IPS DF 19.7 (cell line): ENCODE results near the gene TMSB15C.
"Not testable (repeated sequence)": the region's sequence is repeated elsewhere in the genome, so short reads cannot be mapped to it uniquely, and the experiment has no call there.

Experiments used
- DNase-seq: peaks from one replicate; pipeline ENCODE4 v3.0.0-alpha.2; 2013; ENCODE audit warnings: low read depth, low spot score

TMSB15C gene

DNA sequence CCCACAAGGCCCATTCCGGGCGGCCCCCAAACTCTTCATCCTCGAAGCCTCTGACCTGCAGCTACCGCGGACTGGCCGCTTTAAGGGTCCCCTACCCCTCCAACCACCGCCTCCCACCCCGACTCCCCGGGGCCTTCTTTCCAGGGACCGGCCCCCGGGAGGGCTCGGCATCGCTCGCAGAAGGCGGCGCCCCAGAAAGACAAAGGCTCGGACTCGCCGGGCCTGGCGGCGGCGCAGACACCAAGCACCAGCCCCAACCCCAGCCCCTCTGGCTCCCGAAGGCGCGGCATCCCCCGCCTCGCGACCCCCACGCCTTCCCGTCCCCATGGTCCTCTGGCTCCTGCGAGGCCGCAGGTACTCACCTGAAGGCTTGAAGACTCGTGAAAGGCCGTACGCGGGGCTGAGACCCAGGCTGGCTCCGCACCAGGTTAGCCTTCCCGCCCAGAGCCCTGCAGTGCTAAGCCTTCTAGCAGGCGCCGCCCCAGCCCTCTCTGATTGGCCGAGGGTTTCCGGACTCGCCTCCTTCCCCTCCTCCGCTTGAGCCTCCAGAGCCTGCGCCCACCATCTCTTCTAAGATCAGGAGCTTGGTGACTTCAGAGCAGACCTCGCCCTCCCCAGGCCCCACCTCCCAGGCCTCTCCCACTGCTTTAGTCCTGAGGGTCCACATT lies at the start of gene TMSB15C:
Gene TMSB15C, minus strand, starts transcription at position 459 of the 668 bp plus-strand sequence.
- DNase-seq = not testable (repeated sequence)

DNA sequence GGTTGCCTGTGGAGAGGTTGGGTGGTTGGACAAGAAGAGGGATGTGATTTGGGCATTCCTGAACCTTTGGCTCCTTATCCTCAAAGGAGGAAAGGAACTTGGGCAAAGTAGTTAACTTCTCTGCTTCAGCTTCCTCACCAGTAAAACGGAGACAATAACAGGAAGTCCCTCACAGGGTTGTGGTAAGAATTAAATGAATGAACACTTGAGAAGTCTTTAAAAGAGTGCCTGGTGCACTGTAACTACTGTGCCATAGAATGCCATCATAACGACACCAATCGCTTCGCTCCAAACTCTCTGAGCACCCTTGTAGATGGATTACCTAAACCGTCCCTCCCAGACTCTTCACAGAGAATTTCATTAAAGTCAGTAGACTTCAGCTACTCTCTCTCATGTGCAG lies 46.8 kb upstream of the TMSB15C start:
- DNase-seq = no peak

DNA sequence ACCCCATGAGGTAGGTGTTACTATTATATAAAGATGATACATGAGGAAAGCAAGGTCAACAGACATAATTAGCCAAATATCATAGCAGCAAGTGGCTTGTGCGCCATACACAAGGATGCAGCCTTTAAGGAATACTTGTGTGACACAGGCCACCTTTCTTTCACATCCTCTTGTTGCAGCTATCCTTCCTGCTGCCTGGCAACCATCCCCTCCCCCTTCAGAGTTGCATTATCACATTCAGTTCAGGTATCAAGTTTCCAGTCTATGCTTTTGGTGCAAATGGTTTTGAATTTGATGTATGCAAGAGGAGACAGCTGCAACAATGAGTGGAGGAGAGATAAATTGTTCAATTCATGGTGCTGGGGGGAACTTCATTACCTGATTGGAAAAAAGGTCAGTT lies 42.7 kb upstream of the TMSB15C start:
- no peak for DNase-seq

DNA sequence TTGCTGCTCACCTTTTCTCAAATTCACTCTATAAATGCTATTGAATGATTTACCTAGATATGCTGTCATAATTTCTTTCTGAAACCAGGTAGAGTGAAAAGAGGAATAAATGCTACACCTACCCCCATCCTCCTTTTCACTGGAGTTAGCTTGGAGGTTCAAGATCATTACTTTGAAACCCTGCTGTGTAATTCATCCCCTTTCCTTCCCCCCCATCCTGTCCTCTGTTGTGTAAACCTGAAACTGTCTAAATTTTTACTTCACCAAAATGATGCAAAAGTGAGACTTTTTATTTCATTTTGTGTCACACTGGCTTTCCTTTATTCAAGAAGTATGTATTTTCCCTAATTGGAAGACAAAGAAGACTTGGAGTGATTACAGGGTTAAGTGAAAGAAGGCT lies 41.7 kb upstream of the TMSB15C start:
- DNase-seq = no peak

DNA sequence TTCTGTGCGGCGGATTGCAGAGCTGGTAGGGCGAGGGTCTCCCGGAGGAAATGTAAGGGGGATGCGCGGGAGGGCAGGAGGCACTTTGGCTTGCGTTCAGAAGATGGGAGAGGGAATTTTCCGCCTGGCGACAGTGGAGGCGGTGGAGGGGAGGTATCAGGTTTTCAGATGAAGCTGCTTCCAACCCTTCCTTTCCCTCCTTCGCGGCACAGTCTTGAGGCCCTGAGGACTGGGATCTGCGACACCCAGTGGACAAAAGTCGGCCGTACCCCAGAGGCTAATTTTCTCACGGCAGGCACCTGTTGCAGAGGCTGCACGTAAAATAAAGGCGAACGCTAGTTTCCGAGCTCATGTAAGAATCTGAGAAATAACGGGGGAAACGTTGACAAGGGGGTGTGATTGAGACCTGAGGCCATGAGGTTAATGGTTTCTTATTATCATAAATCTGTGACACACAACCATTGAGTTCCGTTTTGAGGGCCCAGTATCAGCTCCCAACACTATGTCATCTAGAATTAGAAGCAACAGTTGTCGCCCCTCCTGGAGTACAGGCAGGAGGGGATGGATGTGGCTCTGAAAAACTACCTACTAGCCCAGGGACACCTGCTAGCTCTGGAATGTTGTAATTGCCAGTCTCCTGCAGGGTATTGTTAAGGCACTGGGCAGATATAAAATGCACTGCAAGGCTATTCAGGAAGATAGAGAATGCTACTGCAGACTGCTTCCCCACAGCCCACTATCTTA lies 37.4 kb upstream of the TMSB15C start:
- no peak for DNase-seq

DNA sequence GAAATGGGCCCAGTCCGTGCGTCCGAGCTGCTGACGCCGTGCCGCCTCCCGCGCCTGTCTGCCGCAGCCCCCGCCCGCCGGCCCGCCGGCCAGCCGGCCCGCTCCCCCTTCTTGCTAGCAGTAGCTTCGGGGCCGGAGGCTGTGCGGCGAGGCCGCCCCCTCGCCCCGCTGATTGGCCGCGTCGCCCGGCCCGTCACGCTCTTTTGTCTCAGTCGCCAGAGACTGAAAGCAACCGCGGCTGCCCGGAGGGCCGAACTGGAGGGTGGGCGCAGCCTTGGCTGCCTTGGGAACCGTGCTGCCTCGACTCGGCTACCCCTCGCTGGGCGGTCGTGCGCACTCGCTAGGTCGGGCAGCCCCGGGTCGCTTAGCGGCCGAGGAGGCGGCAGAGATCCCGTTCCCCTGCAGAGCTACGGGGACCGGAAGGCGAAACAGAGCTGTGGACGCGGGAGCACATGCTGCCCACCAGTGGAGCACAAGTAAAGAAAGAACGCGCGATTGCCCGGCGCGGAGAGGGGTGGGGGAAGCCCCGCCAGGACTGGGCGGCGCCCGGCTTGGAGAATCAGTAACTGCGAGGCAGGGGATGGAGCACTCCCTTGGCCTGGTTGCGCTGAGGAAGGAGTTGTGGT lies 36.4 kb upstream of the TMSB15C start, which contains the start of gene ZCCHC18:
Gene ZCCHC18, plus strand, starts transcription at position 198 of the 626 bp plus-strand sequence. CDS start 1,589 bp downstream, outside the sequence.
- peak; percentile 28 for DNase-seq

DNA sequence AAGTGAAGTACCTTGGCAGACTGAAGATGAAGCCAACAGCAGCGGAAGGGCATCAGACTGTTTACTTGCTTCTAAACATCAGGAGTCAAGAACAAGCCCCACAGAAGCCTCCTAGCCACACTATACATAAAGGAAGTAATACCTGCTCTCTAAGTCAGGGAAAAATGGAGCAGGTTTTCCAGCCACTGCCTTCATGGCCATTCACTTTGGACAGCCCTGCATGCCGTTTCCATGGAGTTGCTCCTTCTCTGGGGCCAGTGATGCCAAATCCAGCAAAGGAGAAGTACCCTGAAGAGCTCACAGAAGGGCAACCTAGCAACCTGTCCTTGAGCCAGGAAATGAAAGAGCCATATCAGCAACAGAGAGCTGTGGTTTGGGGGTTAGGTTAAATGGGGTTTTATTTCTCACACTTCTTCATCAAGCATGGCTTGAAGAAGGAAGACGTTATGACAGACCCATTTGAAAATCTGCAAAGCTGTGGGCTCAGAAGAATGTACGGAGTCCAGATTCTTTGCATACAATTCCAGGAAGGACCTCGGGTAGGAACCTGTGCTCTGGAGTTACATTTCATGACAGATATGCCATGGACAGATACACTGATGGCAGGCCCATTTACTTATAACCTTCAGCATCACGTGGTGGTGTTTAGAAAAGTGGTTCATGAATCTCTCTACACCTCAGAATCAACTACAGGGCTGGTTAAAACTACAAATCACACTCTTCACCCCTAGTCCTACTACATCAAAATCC lies 34.6 kb upstream of the TMSB15C start:
- not testable (repeated sequence) for DNase-seq

DNA sequence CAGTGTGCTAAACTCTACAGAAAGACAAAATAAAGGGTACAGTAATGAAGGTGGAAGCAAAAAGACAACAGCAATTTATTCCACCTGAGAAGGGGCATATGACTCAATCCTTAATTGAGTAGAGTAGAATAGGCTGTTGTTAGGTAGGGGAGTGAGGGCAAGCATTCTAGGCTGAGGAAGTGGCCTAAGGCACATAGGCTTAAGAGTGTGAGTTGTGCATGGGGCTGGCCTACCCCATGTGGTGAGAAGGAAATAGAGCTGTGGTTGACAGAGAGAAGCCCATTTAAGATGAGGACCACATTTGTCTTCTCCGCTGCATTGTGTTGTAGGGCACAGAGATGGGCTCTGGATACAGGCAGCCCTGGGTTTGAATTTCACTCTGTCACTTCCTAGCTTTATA lies 32.9 kb upstream of the TMSB15C start:
- no peak for DNase-seq

DNA sequence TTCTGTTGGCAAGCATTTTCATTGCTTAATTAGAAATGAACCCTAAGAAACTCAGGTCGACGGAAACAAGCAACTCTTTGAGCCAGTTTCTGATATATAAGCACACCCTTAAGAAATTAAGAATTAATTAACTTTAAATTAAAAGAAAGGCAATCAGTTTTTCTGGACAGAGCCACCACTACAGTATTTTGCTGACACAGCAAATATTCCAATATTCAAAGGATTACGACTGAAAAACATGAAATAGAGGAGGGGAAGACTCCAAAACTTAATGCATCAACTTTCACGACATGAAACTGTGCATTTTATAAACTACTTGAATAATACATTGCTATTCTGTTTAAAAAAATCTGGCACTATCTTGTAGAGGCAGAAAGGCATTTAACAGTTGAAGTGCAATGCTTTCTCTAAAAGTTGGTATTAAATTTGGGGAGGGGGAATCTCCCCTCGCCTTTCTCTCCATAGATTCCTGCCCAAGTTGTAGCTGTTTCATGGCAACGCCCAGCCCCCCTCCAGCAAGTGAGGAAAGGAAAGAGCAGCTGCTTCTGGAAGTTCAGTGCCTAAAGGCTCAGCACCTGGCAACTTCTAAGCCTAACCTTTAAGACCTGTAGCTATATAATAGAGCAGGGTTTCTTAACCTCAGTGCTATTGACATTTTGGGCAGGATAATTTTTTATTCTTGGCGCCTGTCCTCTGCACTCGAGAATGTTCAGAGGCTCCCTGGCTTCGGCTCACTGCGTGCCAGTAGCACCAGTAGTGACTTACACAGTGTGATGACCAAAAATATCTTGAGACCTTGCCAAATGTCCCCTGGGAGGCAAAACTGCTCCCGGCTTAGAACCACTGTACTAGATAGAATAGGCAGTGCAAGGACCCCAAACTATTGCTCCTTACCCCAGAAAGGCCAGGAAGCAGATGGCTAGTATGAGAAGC lies 29.6 kb upstream of the TMSB15C start:
- DNase-seq = no peak

DNA sequence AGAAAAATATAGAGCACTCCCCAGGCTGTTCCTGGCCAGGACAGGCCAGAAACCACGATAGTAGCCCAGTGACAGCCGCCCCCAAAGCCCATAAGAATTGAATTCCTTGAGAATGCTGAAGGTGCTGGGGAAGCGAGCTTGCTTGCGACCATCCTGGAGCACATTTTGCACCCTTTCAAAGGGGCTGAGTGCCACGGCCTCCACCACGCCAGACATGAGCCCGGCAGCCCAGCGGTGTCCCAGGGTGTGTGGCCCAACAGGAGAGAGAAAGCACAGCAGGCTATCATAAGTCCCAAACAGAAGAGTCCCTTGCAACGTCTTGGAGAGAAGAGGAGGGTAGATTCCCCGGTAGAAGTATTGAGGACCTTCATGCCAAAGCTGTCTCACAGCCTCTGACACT lies 28.6 kb upstream of the TMSB15C start:
- no peak for DNase-seq

DNA sequence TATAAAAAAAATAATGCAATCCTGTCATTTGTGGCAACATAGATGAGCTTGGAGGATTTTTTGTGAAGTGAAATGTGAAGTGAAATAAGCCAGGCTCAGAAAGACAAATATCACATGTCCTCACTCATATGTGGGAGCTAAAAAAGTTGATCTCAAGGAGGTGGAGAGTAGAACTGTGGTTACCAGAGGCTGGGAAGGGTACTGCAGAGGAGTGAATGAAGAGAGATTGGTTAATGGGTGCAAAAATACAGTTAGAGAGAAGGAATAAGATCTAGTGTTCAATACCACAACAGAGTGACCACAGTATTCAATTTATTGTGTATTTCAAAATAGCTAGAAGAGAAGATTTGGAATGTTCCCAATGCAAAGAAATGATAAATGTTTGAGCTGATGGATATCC lies 22.9 kb upstream of the TMSB15C start:
- DNase-seq = no peak

DNA sequence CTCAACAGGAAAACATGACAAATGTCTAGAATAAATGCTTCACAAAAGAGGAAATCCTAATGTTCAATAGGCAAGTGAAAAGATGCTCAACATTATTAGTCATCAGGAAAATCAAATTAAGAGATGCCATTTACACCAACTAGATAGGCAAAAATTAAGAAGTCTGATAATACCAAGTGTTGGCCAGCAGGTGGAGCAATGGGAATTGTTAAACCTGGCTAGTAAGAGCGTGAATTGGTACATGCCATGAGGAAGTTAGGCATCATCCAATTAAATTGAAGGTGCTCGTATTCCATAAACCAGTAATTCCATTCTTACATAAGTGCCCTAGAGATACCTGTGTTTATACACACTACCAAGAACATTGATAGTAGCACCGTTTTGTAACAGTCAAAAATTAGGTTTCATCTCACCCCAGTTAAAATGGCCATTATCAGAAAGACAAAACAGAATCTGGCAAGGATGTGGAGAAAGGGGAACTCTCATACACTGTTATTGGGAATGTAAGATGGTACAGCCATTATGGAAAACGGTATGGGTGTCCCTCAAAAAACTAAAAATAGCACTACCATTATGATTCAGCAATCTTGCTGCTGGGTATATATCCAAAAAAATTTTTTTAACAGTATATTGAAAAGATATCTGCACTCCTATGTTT lies 22.2 kb upstream of the TMSB15C start:
- DNase-seq = no peak

DNA sequence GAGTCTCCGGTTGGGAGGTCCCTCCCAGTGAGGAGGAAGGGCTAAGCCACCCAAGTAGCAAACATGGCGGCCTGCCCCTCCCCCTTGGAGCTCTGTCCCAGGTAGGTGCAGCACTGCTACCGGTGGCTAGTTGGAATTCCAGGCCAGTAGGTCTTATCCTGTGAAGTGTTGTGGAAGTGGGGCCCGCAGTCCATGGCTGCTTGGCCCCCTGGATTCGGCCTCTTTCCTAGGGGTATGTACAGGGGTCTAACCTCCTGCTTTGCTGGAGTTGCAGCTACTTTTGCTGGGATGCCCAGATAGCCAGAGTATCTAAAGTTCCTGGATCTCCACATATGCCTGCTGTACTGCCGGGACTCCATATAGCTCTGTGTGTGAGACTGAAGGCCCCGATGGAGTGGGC lies 9.9 kb upstream of the TMSB15C start:
- no peak for DNase-seq

DNA sequence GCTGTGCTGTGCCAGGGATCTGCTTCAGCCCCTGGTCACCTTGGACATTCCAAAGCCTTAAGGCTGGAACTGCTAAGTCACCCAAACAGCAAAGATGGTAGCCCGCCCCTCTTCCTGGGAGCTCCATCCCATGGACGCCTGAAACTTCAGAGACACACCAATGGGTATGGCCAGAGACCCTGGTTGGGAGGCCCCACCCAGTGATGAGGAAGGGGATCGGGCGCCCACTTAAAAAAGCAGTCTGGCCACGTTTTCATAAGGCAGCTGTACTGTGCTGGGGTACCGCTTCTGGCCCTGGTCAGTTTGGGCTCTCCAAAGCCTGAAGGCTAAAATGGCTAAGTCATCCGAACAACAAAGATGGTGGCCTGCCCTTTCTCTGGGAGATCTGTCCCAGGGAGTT lies 9.4 kb upstream of the TMSB15C start:
- no peak for DNase-seq

DNA sequence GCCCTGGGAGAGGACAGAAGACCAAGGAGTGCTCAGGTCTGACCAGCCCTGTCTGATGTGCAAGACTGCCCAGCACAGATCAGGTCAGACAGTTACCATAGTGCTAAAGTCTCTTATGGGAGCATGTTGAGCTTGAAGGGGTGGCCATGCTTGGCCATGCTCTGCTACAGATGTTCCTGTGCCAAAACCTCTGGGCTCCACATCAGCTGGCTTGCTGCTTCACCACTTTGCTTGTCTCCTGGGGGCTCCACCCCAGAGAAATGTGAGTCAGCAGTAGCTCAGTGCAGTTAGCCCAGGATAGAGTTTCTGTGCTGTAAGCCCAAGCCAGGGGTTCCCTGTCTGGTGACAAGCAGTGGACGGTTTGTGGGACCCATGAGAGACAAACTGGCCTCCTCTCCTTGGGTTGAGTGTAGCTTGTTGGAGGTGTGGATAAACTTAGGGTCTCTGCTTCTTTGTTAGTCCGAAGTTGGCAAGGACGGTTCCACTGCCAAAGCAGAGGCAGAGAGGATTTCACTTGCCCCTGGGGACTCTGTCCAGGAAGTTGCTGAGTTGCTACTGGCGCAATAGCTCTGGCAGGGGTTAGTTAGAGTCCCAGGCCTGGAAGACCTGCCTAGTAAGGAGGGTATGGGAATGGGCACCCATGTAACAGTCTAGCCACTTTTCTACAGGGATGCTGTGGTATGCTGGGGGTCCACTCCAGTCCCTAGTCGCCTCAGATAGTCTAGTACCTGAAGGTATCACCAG lies 8.7 kb upstream of the TMSB15C start:
- DNase-seq = no peak

DNA sequence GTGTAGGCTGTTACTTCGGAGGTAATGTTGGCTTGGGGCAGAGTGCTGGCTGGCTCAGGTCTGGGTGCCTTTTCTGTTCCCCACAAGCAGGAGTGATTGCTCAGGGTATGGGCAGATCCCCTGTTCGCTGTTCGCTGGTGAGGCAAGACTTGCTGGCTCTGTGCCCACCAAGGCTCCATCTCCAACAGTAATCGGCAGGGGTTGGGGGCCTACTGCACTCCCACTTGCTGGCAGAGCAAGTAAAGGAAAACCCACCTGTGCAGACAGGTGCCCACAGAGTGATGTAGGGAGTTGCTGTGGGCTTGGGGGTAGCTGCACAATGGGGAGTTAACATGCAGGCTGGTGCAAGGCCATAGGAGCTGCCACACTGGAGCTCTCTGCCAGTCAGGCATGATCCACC lies 8.0 kb upstream of the TMSB15C start:
- no peak for DNase-seq

DNA sequence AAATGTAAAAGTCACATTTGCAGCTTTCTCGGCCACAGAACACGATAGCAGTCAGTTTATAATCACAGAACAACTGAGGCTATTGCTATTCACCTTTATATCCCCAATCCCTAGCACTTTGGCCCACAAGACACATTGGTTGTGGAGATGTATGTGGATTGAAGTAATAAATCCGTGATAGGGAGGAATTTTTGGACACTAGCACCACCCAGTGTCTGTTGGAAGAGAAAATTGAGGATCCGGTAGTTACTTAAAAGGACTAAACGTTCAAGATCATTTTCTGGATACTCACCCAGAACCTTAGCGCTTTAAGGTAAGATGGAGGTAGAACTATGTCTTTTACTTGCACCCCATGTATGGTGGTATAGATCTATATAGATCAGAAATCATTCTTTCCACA lies 1.8 kb upstream of the TMSB15C start:
- DNase-seq = not testable (repeated sequence)

DNA sequence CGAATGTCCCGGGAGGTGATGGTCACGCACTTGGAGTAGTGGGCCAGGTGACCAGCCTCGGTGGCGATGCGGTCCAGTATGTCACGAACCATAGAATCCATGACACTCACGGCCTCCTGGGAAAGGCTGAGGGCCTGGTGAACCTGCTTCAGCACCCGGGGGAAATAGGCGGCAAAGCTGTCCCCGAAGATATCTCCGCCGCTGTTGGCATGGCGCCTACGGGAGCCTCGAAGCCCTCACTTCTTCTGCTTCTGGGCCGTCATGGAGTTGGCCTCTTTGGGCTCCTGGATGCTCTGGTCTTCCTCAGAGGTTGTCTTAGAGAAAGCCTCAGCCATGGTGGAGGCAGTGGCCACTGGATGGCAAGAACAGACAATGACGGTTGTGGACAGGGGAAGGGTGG lies 13.4 kb downstream of the TMSB15C start:
- DNase-seq = not testable (repeated sequence)

DNA sequence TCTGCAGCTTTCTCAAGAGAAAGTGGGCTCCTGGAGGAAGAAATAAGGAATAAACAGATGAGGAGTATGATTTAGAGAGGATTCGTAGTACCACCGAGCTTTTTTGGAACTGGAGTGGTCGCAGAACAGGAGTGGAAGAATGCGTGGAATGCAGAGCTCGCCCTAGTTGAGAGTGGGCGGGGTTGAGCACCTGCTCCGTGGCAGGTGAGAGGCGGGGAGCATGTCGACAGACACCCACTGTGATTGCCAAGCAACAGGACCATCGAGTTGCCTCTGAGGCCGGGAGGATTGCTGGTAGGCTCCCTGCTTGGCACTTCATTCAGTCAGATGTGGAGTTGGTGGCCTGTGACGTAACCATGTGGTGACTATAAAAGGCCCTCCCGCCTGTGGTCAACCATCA lies 21.1 kb downstream of the TMSB15C start:
- not testable (repeated sequence) for DNase-seq

DNA sequence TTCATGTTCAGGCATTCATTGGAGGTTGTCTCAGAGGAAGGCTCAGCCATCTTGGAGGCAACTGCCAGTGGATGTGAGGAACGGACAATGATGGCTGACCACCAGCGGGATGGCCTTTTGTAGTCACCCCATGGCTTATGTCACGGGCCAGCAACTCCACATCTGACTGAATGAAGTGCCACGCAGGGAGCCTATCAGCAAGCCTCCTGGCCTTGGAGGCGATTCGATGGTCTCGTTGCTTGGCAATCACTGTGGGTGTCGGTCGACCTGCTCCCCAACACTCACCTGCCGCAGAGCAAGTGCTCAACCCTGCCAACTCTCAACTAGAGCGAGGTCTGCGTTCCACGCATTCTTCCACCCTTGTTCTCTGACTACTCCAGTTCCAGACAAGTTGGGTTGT lies 28.9 kb downstream of the TMSB15C start:
- DNase-seq = no peak
